ENCODE data around the gene KCNG4. TPM values are rescaled to one million over a fixed set of nuclear protein-coding genes. Genes with fewer than 3 reads are reported as not detected.

The KCNG4 gene, protein sequence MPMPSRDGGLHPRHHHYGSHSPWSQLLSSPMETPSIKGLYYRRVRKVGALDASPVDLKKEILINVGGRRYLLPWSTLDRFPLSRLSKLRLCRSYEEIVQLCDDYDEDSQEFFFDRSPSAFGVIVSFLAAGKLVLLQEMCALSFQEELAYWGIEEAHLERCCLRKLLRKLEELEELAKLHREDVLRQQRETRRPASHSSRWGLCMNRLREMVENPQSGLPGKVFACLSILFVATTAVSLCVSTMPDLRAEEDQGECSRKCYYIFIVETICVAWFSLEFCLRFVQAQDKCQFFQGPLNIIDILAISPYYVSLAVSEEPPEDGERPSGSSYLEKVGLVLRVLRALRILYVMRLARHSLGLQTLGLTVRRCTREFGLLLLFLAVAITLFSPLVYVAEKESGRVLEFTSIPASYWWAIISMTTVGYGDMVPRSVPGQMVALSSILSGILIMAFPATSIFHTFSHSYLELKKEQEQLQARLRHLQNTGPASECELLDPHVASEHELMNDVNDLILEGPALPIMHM
- not detected for total RNA-seq
- long read RNA-seq: 0 reads

- ATAC-seq (ENCODE audit: poor library complexity): no peak
- no peak for DNase-seq
- intact Hi-C loops (cut with DNase I): no loop called here
Measured at GRCh38 chr16:84239909-84240308, at the start of gene KCNG4. Gene KCNG4 (minus strand): TSS chr16:84240012. CDS start chr16:84237485, 2,527 bp downstream.

GRCh38 chr16:84288902-84289301 lies 49.1 kb upstream of the KCNG4 start:
- DNase-seq: peak; percentile 6
- ATAC-seq (ENCODE audit: poor library complexity): no peak
- intact Hi-C loops (cut with DNase I): no loop called here

GRCh38 chr16:84286578-84287240 lies 46.9 kb upstream of the KCNG4 start:
- intact Hi-C loops (cut with DNase I): no loop called here
- DNase-seq (peak; percentile 86), ATAC-seq (ENCODE audit: poor library complexity) (peak; percentile 73)

- intact Hi-C loops (cut with DNase I): no loop called here
- ATAC-seq (ENCODE audit: poor library complexity) (peak; percentile 87), DNase-seq (peak; percentile 79)
Measured at GRCh38 chr16:84284154-84284722, 44.4 kb upstream of the KCNG4 start.

DNA sequence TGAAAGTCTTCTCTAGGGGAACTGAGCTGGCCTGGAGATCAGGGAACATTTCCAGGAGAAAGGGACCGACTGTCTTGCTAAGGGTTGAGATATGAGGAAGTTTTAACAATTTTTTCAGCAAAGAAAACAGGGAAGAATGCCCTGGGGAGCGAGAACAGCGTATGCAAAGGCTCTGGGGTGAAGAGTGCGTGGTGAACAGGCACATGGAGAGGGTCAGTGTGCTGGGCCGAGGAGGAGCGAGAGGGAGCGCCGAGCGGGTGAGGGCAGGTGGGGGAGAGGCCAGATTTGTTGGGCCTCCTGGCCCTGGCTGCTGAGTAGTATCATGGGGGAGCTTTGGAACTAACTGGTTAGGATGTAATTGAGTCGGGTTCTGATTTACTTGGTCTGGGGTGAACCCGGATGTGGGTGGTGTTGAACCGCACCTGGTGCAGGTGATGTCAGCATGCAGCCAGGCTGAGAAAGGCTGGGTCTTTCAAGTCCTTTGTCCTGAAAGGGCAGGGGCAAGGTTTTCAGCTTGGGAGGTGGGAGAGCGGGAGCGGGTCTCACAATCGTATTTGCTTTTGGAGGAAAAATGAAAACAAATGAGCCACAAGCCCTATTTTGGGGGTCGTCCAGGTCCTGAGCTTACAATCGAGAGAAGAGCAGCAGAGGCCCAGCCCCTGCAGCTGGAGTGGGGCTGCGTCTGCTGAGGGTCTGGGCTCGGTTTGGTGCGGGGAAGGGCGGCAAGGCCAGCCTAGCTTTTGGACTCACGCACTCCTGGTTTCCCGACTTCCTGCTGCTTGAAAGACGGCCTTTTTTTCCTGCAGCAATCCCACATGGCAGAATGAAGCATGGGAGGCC lies 43.7 kb upstream of the KCNG4 start:
- DNase-seq: no peak
- ATAC-seq (ENCODE audit: poor library complexity): peak; percentile 30
- intact Hi-C loops (cut with DNase I): no loop called here

GRCh38 chr16:84282533-84282932 lies 42.7 kb upstream of the KCNG4 start:
- intact Hi-C loops (cut with DNase I): no loop called here
- no peak for ATAC-seq (ENCODE audit: poor library complexity)
- no peak for DNase-seq

- ATAC-seq (ENCODE audit: poor library complexity) (no peak), DNase-seq (no peak)
- intact Hi-C loops (cut with DNase I): no loop called here
Measured at GRCh38 chr16:84281074-84281473, 41.3 kb upstream of the KCNG4 start.

- ATAC-seq (ENCODE audit: poor library complexity) (no peak), DNase-seq (no peak)
- intact Hi-C loops (cut with DNase I): loop anchor here (5.0 kb wide), 1 partner anchor 202 kb away; no protein-coding TSS in a partner anchor
Measured at GRCh38 chr16:84279881-84280280, 40.1 kb upstream of the KCNG4 start.

DNA sequence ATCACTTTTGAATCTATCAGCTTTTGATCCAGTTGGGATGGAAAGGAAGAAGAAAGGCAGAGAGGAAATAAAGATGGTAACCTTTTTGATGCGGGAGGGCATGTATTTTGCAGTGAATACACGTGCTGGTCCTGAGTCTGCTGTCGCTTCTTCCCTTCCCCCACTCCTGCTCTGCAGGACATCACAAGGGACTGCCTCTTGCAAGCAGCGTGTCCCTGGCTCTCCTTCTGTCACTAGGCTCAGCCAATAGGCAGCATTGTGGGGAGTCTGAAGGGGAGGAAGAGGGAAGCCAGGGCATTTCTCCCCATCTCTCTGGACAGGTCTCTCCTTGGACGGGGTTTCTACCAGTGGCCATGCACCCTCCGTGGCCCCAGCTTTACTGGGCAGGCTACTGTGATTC lies 39.2 kb upstream of the KCNG4 start:
- intact Hi-C loops (cut with DNase I): loop anchor here (5.0 kb wide), 1 partner anchor 203 kb away; no protein-coding TSS in a partner anchor
- no peak for DNase-seq
- no peak for ATAC-seq (ENCODE audit: poor library complexity)

DNA sequence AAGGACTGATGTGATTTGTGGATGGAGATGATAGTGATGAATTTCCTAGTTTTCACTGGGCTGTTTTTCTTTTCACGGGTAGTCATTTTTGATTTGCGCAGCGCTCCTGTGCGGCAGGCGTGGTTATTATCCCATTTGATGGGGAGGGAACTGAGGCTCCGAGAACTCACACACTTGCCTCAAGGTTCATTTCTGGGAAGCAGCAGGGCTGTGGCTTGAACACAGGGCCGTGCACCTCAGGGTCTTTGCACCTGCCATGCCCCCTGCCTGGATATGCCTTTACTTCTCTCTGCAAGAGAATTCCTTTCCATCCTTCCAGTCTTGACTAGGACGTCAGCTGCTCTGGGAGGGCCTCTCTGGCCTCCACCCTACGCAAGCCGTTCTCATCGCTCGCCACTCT lies 38.5 kb upstream of the KCNG4 start:
- DNase-seq: no peak
- no peak for ATAC-seq (ENCODE audit: poor library complexity)
- intact Hi-C loops (cut with DNase I): loop anchor here (5.0 kb wide), 1 partner anchor 204 kb away; no protein-coding TSS in a partner anchor

- intact Hi-C loops (cut with DNase I): loop anchor here (5.0 kb wide), 1 partner anchor 205 kb away; no protein-coding TSS in a partner anchor
- ATAC-seq (ENCODE audit: poor library complexity): peak; percentile 77
- peak; percentile 82 for DNase-seq
Measured at GRCh38 chr16:84277244-84277823, 37.5 kb upstream of the KCNG4 start.

DNA sequence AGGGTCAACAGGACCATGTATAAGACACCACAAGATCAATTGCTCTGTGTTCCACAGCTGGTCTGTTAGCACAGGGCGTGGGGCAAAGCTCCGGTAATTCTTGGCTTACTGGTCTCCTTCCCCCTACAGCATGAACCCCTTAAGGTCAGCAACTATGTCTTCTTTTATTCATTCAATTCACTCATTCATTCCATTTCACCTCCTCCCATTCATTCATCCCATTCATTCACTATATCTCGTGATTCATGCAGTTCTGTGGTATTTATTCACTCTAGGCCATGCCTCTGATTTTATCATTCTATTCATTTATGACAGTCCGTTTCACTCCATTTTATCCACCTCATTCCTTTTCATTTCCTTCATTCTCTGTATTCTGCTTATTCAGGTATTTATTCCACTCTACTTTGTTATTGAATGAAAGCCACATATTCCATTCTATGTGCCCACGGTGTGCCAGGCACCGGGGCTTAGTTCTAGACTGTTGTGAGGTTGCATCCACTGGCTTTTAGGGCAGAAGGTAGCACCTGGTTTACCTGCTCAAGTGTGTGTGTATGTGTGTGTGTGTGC lies 35.9 kb upstream of the KCNG4 start:
- no peak for DNase-seq
- intact Hi-C loops (cut with DNase I): loop anchor here (5.0 kb wide), 1 partner anchor 207 kb away; no protein-coding TSS in a partner anchor
- no peak for ATAC-seq (ENCODE audit: poor library complexity)

GRCh38 chr16:84274515-84274914 lies 34.7 kb upstream of the KCNG4 start:
- intact Hi-C loops (cut with DNase I): no loop called here
- no peak for DNase-seq
- no peak for ATAC-seq (ENCODE audit: poor library complexity)

GRCh38 chr16:84272740-84273320 lies 33.0 kb upstream of the KCNG4 start:
- no peak for ATAC-seq (ENCODE audit: poor library complexity)
- no peak for DNase-seq
- intact Hi-C loops (cut with DNase I): no loop called here

GRCh38 chr16:84271866-84272265 lies 32.1 kb upstream of the KCNG4 start:
- DNase-seq (no peak), ATAC-seq (ENCODE audit: poor library complexity) (no peak)
- intact Hi-C loops (cut with DNase I): no loop called here

DNA sequence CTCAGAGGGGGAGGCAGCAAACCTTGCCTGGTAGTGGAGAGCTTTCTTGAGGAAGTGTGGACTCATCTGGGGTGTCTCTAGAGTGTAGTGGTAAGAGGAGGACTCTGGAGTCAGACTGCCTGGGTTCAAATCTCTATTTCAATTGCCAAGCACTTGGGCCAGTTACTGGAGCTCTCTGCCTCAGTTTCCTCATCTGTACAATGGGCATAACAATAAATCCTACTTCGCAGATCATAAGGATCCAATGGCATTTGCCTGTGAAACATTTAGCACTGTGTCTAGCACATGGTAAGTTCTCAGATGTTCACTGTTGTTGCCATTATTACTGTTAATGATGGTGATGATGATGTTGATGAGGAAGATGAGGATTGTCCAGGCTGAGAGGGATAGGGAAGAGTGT lies 31.2 kb upstream of the KCNG4 start:
- intact Hi-C loops (cut with DNase I): no loop called here
- DNase-seq: no peak
- no peak for ATAC-seq (ENCODE audit: poor library complexity)

DNA sequence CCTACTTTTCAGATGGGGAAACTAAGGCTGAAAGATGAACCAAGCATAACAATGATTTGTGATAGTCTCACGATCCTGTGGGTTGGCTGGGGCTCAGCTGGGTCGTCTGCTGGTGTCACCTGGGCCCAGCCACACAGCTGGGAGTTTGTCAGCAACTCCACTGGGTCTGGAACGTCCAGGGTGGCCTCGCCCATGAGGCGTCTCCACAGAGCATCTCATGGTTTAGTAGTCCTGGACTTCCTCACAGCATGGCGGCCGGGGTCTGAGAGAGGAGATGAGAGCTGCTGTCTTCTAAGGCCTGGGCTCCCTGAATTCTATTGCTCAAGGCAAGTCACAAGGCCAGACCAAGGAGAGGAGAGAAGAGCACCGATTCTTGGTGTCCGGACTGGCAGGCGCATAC lies 30.7 kb upstream of the KCNG4 start:
- no peak for DNase-seq
- intact Hi-C loops (cut with DNase I): no loop called here
- no peak for ATAC-seq (ENCODE audit: poor library complexity)
